Medulla oblongata (tissue), 1 donor: ENCODE measurements around the gene OTOGL.
"Not testable (repeated sequence)": the region's sequence is repeated elsewhere in the genome, so short reads cannot be mapped to it uniquely, and the experiment has no call there.

Experiments used
- DNase-seq: peaks from one replicate; pipeline ENCODE4 v3.0.0-alpha.2; 2015; ENCODE audit errors: extremely low spot score

OTOGL gene

DNA sequence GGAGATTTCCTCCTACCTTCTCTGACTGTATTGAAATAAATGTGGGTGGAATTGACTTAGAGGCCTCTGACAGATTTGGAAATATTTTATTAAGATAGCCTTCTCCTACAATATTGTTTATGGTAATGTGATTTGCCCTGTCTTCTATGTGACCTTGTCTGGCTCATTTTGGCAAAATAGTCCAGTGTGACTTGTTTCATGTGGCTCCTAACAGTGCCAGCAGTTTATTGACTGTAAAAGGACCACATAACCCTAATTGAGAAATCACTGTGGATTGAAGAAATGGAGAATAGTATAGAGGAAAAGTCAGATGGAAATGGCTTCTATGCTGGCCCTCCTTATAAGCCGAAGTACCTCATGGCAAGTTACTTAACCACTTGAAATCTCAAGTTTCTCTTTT lies 173.8 kb downstream of the OTOGL start:
- no peak for DNase-seq

DNA sequence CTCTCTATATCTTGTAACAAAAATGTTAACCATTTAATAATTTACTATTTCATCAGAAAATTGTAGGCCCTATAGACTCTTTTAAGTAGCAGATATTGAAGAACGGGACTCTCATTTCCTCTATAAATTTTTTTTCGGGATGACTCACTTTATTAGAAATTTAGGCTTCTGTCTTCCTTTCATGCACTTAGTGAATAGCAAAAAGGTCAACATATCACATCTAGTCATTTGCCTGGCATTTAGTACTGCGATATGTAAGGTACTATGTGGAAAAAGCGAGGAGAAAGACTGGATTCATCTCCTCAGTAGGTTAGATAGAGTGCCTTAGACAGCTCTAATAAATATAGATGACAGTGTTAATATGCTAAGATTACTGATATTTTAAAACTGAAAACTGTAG lies 178.4 kb downstream of the OTOGL start:
- DNase-seq = no peak

DNA sequence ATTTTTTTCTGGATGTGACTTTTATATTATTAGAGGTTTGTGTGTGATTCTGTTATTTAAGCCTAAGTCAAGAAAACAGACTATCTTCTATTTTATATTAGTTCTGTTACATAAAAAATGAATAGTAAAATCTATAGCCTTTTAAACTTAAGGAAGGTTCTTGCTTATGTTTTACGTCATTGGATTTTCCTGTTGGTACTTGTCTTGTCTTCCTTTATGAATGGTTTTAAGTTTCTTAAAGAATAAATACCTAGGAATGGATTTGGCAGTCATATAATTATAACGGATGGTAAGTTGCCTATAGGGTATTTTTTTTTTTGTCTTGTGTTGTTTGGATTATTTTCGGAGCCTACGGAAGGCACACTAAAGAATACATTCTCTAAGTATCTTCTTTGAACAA lies 182.9 kb downstream of the OTOGL start:
- no peak for DNase-seq

DNA sequence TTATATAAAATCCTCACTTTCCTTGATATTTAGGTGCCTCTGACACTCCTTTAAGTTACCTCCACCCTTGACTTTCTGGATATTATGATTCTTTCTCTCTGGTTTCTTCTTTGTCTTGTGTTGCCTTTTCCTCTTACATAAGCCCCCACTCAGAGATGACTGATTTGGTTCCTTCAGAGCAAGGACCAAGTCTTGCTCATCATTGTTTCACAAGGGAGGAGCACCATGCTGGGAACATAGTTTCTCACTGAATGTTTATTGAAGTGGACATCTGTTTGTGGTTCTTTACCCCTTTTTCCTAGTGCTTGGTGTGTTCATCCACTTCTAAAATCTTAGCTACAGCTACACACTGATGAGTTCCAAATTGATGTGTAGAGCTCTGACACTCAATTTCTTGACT lies 183.4 kb downstream of the OTOGL start:
- DNase-seq = no peak

GRCh38 chr12:80291108-80291754 lies 191.9 kb downstream of the OTOGL start:
- no peak for DNase-seq

GRCh38 chr12:80293347-80293746 lies 194.0 kb downstream of the OTOGL start:
- DNase-seq = no peak

DNA sequence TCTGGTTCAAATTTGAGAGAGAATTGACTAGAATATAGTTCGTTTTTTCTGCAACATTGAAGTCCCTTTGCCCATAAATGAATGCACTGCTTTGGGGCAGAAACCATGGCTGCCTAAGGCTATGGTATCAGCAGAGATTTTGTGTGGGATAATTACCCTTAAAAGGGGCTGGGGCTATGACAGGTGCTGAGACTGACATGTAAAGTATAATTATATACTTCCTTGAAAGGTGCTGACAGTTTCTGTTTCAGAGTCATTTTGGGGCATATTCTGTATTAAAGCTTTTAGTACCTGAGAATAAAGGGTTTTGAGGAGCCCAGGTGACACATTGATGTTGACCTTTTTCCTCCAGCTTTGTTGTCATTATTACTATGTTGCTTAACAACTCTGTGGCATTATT lies 194.4 kb downstream of the OTOGL start:
- DNase-seq = no peak

DNA sequence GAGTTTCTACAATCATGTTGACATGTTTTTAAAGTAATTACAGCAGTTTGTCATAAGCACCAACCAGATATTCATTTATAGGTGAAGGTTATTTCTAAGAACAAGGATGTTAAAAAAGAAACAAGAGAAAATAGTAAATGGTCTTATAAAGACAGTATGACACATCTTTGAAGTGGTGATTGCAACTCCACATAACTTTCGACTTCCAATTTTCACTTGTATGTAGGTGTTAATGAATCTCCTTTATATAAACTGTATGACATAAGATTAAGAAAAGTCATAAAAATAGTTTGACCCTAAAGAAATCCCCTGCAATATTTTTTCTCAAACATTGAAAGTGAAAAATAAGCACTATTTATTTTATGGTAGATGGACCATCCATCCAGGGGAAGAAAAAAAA lies 199.9 kb downstream of the OTOGL start:
- DNase-seq = no peak

DNA sequence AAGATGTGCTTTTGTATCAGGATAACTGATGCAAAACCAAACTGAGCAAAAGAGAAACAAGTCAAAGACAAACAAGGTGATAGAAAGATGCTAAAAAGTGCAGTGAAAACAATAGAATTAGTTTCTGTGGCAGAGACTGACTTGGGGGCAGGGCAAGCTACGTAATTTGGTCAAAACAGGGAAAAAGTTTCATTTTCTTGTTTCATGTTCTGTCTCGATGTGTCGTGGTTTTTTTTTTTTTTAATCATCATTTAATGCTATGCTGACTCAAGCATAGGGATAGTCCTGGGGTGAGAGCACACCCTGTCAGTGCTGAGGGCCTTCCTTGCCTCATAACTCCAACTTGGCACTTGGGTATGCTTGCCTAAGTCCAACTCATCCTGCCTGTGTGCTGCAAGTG lies 200.6 kb downstream of the OTOGL start:
- no peak for DNase-seq

DNA sequence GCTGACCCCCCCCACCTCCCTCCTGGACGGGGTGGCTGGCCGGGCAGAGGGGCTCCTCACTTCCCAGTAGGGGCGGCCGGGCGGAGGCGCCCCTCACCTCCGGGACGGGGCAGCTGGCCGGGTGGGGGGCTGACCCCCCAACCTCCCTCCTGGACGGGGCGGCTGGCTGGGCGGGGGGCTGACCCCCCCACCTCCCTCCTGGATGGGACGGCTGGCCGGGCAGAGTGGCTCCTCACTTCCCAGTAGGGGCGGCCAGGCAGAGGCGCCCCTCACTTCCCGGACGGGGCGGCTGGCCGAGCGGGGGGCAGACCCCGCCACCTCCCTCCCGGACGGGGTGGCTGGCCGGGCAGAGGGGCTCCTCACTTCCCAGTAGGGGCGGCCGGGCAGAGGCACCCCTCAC lies 208.1 kb downstream of the OTOGL start:
- not testable (repeated sequence) for DNase-seq

DNA sequence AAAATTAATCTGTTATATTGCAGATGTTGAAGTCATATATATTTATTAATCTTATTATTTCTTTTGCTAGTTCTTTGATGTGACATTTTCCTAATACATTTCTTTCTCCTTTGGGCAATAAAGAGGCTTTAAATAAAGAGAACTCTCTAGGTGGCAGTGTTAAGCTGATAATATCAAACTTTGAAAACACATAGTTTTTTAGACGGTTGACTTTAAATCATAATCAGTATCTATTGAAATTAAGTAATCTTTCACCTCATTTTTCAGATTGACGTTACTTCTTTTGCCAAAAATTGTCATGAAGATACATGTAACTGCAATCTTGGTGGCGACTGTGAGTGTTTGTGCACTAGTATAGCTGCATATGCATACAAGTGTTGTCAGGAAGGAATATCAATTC lies 213.9 kb downstream of the OTOGL start:
- DNase-seq = no peak

DNA sequence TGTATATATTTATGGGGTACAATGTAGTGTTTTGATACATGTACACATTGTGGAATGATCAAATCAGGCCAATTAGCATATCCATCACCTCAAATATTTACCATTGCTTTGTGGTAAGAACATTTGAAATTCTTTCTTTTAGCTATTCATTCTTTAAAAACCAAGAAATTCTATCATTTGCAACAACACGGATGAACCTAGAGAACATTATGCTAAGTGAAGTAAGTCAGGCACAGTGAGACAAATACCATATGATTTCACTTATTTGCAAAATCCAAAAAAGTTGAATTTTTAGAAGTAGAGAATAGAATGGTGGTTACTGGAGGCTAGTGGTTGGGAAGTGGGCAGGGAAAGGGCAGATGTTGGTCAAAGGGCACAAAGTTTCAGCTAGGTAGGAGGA lies 215.4 kb downstream of the OTOGL start:
- DNase-seq = no peak

DNA sequence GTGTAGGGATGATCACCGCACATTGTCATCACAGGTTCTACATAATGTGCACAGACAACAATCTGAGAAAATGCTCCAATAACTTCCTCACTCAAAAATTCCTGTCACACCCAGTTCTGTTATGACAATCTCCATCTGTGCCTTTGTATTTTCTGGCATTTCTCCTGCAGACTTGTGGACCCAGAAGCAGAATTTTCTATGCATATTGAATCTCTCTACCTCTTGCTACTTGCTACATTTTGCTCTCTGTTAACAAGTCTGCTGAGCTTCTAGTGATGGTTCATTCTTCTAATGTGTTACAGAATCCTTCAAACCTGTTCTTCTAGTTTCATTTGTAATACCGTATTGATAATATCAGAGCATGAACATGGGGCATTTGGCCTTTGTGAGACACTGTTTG lies 216.9 kb downstream of the OTOGL start:
- no peak for DNase-seq

DNA sequence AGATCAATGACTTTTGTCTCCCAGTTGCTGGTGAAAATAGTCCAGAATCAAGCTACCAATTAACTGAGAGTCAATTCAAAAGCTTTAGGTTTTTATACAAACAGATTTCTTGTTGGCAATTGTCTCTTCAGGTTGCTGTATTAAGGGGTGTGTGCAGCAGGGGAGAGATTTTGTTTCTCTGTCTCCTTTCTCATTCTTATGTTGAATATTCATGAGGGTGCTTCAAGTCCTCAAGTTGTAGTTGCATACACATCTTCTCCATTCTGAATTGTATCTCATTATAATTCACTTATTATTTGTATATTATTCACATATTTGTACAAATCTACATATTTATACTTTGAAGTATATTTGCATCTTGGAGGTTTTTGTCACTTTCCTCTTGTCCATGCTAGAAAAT lies 218.0 kb downstream of the OTOGL start:
- DNase-seq = no peak

DNA sequence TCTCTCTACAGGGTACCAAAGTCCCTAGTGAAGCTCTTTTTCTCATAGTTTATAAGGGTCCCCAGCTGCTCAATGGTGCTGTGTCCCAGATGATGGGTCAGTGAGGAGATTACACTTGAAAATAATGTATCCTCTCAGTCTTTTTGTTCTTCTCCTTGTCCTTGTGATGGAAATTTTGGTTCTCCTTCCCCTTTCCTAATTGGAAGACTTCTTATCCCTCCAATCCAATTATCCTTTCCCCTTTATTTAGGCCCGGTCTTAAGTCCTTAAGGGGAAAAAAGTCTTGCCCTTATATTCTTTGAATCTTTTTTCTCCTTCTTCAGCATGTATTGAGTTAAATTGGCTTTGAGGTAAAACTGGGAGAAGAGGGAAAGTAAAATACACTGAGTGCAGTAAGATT lies 218.6 kb downstream of the OTOGL start:
- no peak for DNase-seq

DNA sequence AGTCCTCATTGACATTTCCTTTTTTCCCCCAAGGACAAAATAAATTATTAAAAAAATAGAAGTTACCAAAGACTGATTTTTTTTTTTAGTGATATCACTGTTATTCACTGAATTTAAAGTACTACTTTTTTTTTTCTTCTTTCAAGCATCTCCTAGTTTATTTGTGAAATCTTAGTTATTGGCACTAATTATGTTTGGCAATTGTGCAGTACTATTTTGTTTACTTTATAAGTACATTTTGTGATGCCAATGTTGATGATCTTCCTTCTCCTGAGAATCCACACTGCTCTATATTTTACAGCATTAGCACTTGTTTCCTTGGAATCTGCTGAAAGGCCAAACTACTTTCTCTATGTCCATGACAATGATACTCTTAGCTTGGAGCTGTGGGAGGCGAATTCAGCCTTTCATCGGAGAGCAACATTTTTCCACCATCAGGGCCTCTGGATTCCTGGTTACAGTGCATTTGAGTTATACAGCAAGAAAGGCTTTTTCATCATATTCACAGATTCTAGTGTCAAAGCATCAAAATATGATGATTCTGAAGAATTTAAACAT lies 220.9 kb downstream of the OTOGL start:
- no peak for DNase-seq

DNA sequence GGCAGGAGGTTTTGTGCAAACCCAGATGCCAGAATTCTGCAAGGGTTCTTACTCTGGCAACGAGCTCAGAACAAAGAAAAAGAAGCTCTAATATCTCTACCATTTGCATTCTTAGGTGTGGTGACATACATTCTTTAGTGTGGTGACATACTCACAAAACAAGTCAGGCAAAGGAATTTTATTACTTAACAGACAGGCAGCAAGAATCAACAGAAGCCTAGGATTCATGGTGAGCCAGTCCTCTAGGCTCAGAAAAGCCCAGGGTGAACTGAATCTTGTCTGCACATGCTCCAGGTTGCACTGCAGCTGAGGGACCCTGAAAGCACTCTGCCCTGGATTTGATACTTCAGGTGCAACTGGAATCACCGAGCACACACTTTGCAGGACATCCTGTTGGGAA lies 222.3 kb downstream of the OTOGL start:
- DNase-seq = no peak

DNA sequence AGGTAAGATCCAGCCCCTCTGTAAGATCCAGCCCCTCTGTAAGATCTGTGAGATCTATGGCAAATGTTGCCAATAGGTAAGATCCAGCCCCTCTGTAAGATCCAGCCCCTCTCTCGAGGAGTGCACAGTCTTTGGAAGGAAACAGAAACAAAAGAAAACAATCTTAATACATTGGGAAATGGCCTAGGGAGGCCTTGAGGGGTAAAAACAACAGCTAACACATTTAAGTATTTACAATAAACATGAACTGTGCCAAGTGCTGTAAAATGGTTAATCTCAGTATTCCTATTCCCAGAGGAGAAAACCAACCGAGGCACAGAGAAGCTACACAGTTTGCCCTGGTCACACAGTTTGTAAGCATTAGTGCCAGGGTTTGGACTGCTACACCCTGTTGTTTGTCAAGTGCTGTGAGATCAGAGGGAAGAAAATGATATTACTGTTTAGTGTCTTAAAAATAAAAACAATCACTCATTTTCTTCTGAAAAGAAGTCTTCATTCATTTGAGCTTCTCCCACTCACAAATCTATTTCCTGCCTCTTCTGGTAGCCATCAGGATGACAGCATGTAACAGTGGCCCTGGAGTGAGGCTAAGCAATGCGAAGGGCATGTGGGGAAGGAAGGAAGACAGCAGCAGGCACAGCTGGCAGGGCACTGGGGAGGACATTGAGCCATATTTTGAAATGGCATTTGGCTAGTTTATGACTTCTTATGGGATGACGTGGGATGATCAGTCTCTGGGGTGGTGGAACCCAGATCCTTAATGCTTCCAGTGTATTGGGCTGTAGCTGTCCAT lies 226.0 kb downstream of the OTOGL start:
- no peak for DNase-seq

DNA sequence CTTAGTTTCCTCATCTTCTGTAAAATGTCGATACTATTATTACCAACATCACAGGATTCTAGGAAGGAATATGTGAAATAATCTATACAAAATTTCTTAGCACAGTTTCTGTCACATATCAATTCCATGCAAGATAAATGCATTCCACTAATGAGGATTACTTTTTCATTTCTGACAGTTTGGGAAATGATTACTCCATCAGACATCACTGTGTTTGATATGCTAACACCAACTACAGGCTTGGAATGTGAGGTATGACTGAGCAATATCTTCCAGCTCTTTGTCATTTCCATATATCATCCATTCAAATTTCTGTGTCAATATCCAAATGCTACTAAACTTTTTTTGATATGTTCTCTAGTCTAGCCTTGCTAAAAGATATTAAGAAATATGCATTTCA lies 233.5 kb downstream of the OTOGL start:
- DNase-seq = no peak

DNA sequence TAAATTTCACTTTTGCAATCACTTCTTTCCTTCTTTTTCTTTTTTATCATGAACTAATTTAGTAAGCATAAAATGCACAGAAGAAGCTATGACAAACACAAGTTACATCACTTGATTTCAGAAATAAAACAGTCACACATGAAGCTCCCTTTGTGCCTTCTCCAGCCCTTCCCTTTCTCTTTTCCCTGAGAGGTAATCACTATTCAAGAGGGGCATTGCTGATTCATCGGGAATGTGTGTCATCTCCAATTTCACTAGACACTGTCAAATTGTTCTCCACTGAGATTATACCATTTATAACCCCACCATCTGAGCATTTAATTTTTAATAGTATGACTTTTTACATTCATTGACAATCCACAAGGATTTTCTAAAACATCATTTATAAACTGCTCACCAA lies 253.1 kb downstream of the OTOGL start:
- DNase-seq = no peak

GRCh38 chr12:80353254-80353653 lies 253.9 kb downstream of the OTOGL start:
- DNase-seq = no peak

GRCh38 chr12:80356097-80356496 lies 256.8 kb downstream of the OTOGL start:
- no peak for DNase-seq

DNA sequence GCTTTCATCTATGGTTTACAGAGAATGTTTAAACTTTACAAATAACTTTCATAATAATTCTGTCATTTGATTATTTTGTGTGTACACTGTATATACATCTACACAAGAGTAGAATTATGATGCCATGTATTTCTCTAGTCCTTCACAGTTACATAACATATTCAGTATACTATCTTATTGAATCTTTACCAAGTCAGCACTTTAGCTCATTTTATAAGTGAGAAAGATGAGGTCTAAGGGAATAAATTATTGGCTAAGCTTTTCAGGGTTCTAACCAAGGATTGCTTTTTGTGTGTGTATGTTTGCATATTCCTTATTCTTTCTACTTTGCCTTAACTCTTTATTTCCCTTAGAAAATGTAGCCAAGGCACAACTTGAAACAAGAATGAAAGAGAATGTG lies 260.4 kb downstream of the OTOGL start:
- DNase-seq = no peak
